Stimulated activated CD4-positive, alpha-beta T cell treated with anti-CD3 and anti-CD28 coated beads, Interleukin-1b, Interleukin-23, amount 100 ng/mL, for 4 hours (primary cell): ENCODE measurements around the gene UROC1.

ENCODE experiments used
- DNase-seq, 2 donors: peaks; one replicate each; pipeline ENCODE4 v3.0.0-alpha.2; 2020; ENCODE audit warnings: low read depth in 2 of 2

Gene UROC1

DNA sequence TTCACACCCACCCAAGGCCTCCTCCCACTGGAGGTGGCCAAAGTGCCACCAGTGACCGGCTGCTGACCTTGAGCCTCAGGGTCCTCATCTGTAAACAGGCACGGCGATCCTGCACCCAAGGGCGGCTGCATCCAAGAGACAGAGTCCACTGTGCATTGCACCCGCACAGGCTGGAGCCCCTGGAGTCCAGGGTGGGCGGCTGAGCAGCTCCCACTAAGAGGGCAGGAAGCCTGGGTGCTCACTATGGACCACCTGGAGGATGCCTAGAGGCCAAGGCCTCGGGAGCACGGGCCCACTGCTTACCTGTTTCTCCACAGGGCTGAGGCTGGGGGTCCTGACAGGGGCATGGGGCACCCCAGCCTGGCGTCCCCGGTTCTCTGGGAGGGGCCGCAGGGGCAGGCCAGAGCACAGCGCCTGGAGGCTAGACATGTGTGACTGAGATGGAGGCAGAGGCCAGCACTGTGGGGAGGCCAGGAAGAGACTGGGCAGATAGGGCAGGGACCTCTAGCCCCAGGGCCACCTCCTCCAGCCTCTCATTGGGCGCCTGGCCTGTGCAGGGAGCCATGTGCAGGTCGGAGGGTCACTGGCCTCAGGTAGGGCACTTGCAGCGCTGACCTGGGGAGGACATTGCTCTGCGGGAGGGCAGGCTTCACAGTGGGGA is at the start of gene UROC1:
TSS of gene UROC1 (minus strand) at position 483 of the 661 bp plus-strand sequence. CDS start at position 429, 54 bp downstream.
- DNase-seq: no peak

- DNase-seq: no peak
Measured at GRCh38 chr3:126562737-126563276, 45.2 kb upstream of the UROC1 start.

DNA sequence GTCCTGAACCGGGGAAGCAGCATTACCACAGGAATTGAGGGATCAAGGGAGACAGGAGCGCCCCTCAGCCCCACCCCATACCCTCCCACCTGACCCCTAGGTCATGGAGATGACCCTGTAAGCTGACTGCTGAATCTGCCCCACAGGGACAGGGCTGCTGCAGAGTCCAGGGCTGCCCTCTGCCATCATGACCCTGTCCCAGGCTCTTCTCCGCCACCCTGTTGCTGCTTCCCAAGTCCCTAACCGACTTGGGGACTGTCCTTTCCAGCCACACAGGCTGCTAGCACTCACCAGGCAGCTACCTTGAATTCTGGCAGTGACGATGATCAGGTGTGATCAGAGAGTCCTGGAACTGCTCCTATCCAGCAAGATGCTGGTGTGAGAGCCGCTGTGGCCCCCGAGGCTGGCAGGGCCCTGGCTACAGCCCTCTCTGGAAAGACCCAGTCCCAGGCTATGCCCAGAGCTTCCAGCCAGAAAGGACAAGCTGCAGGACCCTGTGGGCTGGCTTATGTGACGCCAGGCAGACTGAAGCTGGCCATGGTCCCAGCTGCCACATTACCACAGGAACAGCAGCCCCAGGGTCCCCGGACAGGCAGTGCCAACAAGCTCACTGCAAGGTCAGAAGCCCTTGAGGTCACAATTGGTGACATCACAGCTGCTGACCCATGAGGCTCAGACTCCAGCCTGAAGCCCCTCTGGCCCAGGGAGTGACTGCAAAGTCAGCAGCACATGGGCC is 40.9 kb upstream of the UROC1 start, which contains the start of gene C3orf22:
TSS of gene C3orf22 (minus strand) at position 597 of the 736 bp plus-strand sequence. CDS start 5,542 bp downstream, outside the sequence.
- DNase-seq: no peak

DNA sequence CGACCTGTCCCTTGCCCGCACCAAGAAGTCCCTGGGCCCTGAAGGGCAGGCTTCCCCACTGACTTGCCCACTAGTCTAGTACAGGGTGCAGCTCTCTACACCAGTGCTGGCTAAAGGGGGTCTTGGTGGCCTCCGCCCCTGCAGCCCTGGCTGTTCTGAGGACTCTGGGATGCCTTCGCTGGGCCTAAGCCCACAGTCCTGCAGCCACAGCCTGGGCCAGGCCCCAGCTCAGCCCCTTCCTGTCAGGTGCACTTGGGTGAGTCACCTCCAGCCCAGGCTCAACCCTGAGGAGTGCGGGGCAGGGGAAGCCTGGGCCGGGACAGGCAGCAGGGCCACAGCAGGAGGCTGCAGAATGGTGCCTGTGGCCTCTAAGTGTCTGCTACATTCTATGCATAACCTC is 40.2 kb upstream of the UROC1 start:
- no peak for DNase-seq

DNA sequence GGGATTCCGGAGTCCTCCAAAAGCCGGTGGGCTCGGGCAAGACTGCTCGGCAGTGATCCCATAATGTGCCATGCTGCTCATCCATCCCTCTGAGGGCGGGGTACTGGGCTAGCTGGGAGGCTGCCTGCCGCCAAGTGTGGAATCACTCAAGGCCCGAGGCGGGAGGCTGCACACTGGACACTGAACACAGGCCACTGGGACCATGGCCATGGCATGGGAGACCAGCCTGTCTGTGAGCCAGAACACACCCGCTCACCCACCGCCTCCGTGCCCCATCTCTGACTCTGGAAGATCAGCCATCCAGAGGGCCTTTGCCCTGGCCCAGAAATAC is 39.8 kb upstream of the UROC1 start:
- DNase-seq: no peak

DNA sequence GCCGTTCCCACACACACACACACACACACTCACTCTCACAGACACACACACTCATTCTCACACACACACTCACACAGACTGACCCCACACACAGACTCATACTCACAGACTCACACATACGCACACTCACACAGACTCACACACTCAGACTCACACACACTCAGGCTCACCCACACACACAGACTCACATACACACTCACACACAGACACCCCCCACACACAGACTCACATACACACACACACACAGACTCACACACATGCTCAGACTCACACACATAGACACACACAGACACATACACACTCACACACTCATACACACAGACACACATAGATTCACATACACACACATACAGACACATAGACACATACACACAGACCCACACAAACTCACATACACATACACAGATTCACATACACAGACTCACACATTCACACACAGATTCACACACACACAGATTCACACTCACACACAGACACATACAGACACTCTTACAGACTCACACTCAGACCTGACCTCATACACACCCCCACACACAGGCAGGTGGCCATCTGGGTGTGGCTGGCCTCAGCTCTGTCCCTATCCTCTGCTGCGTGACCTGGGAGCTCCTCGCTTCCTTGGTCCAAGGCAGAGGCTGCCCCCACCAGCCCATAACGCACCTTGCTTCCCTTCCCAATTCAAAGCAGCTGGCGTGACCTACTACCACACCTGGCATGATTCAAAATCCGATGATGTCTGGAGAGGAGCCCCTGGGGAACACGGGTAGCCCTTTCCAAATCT is 39.3 kb upstream of the UROC1 start:
- DNase-seq: no peak

- no peak for DNase-seq
Measured at GRCh38 chr3:126555795-126556636, 38.4 kb upstream of the UROC1 start.

DNA sequence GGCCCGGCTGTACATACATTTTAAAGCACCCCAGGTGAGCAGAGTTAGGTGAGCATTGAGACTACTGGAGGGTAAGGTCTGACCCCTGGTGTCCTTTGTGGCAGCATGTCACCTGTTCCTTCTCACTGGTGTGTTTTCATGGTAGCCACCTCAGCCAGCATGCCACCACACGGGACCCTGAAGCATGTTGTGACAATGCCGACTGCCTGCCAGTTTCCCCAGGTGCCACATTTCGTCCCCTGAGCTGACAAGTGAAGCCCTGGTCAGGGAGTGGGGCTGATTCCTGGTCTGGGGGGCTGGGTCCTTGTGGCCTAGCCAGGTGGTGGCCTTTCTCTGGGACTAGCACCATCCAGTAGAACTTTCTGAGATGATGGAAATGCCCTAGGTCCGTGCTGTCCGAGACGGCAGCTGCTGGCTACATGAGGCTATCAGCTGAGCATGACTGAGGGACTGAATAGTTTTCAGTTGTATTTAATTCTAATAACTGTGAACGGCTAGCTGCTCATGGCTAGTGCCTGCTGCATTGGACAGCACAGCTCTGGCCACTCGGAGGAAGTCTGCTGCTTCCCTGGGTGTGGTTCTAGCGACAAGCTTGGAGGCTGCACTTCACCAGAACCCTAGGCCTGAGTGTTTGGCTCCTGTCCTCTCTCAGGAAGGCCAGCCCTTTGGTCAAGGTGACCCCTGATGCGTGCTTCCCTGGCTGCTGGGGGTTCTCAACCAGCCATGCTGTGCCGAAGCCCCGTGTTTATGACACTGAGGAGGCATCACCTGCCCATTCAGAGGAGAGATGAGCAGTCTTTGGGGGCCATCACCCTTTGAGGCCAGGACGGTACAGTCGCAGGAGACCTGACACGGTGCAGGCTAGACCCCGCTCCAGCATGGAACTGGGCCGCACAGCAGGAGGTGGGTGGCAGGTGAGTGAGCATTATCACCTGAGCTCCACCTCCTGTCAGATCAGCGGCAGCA is 37.3 kb upstream of the UROC1 start:
- DNase-seq: no peak

- DNase-seq: no peak
Measured at GRCh38 chr3:126553284-126554084, 35.9 kb upstream of the UROC1 start.

- no peak for DNase-seq
Measured at GRCh38 chr3:126552688-126553283, 35.2 kb upstream of the UROC1 start.

DNA sequence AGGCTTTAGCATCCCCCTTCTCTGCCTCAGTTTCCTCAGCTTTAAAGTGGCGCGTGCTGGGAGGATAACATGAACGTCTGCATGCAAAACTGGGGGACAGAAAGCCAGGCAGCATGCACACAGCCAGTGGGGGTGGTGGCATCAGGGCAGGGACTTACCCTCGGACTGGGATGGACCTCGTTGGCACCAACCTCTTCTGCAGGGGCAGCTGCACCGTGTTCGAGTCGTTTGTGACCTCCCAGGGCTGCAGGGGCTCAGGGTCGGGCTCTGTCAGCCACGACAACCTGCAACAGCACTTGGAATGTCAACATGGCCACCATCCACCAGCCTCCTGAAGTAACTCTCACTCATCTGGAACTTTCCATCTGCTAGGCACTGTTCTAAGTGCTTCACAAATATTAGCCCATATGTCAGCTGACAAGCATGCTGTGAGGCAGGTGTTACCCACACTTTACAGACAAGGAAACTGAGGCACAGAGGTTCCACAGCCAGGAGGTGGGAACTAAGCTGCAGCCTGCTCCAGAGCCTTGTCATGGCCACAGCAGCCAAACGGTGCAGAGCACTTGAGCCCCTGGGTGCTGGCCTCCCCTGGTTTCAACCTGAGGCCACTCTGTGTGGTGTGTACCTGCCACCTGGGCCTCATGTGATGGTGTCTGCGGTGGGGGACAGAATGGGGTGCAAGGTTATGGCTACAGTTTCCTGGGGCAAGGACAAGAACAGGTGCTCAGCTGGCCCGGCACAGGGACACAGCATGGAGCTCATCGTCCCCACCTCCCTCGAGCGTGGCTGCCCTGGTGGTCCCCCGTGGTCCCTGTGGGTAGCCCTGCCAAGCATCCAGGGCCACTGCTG is 34.5 kb upstream of the UROC1 start:
- no peak for DNase-seq

GRCh38 chr3:126551121-126551838 is 33.7 kb upstream of the UROC1 start:
- no peak for DNase-seq

DNA sequence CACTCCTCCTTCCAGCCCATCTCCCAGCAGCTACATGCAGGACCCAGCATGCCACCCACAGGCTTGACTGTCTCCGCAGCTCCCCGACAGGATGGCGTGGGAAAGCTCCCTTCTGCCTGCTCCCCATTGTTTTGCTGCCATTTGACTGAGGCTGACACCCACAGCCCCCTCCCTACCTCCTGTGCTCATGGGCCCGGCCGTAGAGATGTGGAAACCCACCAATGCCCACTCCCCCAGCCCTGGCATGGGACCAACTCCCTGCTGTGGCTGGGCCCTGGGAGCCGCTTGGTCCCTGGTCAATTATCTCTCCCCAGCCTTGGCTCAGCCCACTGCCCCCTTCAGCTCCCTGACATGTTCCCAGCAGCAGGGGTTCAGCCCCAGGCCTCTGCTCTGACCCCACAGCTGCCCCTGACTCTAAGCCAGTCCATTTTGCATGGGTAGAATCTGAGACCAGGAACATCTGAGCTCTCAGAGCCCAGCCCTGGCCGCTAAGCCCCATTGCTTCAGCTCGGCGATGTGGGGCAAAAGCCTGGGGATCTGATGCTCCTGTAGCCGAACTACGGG is 33.0 kb upstream of the UROC1 start:
- DNase-seq: no peak

GRCh38 chr3:126549861-126550487 is 32.4 kb upstream of the UROC1 start:
- no peak for DNase-seq

DNA sequence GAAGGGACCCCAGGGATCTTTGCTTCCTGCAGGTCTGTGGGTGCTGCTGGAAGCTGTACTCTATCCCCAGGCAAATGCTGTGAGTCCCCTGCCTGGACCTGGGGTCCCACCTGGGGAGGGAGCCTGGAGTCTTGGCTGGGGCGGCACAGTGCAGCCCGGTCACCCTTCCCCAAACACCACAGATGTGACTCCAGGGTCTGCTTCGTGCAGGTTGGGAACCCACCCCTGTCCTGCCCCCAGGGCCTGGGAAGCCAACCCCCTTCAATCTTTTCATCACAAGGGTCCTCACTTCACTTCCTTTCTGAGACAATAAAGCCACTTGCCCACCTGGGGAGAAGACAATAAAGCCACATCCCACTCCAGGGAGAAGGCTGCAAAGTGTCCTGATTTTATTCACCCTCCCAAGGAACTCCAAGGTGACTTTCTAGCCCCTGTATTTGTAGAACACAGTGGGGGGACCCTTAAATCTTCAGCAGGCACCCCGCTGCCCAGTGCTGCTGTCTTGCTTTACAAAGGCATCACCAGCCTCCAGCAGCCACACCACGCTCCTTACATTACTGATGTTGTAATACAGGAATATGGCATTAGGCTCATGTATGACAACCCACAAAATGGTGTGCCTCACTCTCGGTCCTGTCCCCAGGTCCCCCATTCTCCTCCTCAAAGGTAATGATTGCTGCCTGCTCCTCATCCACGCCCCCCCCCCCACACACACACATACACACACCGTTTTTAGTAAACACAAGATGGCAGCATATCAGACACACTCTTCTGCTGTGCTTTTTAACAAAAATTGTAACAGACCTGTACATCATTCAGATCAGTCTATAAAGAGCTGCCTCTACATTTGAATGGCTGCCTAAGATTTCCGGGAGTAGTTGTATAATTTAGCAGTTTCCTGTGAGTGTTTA is 31.2 kb upstream of the UROC1 start:
- no peak for DNase-seq

DNA sequence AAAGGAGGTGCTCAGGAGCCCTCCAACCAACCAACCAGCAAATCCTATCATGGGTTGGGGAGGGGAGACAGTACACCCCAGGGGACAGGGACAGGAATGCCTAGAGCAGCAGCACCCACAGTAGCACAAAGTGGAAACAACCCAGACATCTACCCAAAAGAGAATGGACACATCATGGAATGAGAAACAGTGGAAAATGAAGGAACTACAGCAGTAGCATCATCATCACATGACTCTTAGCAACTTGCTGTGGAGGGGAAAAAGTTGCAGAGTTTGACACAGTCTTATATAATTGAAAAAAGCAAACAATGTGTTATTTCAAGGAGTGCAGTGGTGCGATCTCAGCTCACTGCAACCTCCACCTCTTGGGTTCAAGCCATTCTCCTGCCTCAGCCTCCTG is 30.1 kb upstream of the UROC1 start:
- no peak for DNase-seq
